Measurements from ENCODE around the gene ZNF784. TPM values are rescaled to one million over a fixed set of nuclear protein-coding genes. Genes with fewer than 3 reads are reported as not detected.
A peak's percentile ranks its signal among the peaks of the same experiment; 100 is the strongest.

ZNF784 gene
- total RNA-seq, 1 experiment from 2014 or later: 3.1 TPM

DNA sequence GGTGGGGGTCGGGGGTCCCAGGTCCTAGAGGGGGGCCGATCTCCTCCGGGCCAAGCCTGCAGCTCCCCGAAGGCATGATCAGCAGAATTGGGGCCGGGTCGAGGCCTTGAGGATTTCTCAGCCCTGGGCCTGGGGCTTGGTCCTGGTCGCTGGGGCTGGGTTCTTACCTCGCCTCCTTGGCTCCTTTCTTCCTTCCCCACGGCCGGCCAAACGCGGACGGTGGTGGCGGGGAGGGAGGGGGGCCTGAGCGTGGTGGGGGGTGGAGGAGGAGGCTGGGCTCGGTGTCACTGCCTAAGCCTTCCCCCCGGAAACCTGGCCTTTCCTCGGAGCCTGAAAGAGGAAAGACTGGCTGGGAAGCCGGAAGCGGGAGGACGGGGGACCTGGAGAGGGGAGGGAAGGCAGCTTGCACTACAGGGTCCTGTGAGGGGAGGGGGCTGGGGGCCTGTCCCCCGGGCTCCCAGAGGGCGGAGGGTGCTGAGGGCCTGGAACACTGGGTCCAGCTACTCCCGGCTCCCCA is 43.7 kb downstream of the ZNF784 start, which contains the start of gene ZNF579:
TSS of gene ZNF579 (minus strand) at position 221 of the 517 bp plus-strand sequence. CDS start 1,209 bp downstream, outside the sequence.
- peaks cover 26% of the 10 kb centered on the region for H3K4me1 Mint-ChIP-seq (ENCODE audit: insufficient read depth, unreplicated experiment)
- POLR2A ChIA-PET: interaction anchor here (0.7 to 2.0 kb wide), 8 partner anchors 19 to 189 kb away, joined by 3 to 23 read pairs (median 4); partner anchors contain the start of genes FIZ1, UBE2S, ZNF524 and ZNF628
- H3K9me3 Mint-ChIP-seq (ENCODE audit: unreplicated experiment): no peaks in the 10 kb centered on the region
- peaks cover 16% of the 10 kb centered on the region for H3K27me3 Mint-ChIP-seq (ENCODE audit: insufficient read depth, unreplicated experiment)
- TF ChIP-seq, protein P1, sequence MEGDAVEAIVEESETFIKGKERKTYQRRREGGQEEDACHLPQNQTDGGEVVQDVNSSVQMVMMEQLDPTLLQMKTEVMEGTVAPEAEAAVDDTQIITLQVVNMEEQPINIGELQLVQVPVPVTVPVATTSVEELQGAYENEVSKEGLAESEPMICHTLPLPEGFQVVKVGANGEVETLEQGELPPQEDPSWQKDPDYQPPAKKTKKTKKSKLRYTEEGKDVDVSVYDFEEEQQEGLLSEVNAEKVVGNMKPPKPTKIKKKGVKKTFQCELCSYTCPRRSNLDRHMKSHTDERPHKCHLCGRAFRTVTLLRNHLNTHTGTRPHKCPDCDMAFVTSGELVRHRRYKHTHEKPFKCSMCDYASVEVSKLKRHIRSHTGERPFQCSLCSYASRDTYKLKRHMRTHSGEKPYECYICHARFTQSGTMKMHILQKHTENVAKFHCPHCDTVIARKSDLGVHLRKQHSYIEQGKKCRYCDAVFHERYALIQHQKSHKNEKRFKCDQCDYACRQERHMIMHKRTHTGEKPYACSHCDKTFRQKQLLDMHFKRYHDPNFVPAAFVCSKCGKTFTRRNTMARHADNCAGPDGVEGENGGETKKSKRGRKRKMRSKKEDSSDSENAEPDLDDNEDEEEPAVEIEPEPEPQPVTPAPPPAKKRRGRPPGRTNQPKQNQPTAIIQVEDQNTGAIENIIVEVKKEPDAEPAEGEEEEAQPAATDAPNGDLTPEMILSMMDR (IDR thresholded peaks at IDR 0.05; ENCODE audit: unreplicated experiment): no peak
- peaks cover 8% of the 10 kb centered on the region for H3K36me3 Mint-ChIP-seq (ENCODE audit: insufficient read depth, unreplicated experiment)
- no TSS peak for BruUV-seq (replicated peaks)
- H3K4me3 Mint-ChIP-seq (ENCODE audit: unreplicated experiment): peak within 1 kb of the TSS; percentile 89
- intact Hi-C loops (cut with micrococcal nuclease): no loop called here
- peak; percentile 86 for DNase-seq (ENCODE audit: unreplicated experiment)
- peak within 1 kb of the TSS; percentile 91 for H3K27ac Mint-ChIP-seq (ENCODE audit: low read depth, unreplicated experiment)
- CTCF ChIA-PET: interaction anchor here (0.8 to 1.0 kb wide), 2 partner anchors 34 to 51 kb away, joined by 3 to 4 read pairs; no protein-coding TSS in a partner anchor

DNA sequence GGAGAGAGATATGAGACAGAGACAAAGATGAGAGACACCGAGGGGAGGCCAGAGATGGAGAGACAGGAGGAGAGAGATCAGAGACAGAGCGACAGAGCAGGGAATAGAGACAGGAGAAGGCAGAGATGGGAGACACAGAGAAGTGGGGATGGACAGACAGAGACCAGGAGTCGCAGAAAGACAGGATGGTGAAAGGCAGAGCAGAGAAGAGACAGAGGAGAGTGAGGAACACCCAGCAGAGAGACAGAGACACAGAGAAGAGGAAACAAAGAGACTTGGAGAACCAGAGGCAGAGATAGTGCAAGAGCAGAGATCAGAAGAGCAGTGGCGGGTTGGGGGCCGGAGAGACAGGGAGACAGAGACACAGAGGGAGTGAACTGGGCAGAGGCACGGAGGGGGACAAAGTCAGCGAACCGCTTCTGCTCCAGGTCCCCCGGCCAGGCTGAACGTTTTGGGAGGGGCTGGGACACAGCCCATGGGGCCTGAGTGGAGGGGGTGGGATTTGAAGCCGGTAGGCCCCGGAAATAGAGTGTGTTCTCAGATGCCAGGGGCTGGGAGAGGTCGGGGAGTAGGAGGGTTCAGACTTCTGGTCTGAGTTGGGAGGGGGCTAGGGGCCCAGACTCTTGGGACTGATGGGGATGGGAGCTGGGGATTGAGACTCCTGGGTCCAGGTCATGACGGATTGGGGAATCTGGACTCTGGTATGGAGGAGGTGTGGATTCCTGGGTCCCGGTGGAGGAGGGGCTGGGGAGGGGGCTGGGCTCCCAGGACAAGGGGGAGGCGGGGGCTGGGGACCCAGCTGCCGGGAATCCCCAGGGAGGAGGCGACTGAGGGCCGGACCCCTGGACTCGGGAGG is 44.4 kb downstream of the ZNF784 start:
- POLR2A ChIA-PET: interaction anchor here (0.9 to 2.0 kb wide), 5 partner anchors 19 to 103 kb away, joined by 3 to 23 read pairs (median 5); partner anchors contain the start of genes FIZ1, ZNF524 and ZNF628
- CTCF ChIA-PET: interaction anchor here (0.6 to 1.0 kb wide), 3 partner anchors 33 to 51 kb away, joined by 3 to 4 read pairs (median 3); no protein-coding TSS in a partner anchor

DNA sequence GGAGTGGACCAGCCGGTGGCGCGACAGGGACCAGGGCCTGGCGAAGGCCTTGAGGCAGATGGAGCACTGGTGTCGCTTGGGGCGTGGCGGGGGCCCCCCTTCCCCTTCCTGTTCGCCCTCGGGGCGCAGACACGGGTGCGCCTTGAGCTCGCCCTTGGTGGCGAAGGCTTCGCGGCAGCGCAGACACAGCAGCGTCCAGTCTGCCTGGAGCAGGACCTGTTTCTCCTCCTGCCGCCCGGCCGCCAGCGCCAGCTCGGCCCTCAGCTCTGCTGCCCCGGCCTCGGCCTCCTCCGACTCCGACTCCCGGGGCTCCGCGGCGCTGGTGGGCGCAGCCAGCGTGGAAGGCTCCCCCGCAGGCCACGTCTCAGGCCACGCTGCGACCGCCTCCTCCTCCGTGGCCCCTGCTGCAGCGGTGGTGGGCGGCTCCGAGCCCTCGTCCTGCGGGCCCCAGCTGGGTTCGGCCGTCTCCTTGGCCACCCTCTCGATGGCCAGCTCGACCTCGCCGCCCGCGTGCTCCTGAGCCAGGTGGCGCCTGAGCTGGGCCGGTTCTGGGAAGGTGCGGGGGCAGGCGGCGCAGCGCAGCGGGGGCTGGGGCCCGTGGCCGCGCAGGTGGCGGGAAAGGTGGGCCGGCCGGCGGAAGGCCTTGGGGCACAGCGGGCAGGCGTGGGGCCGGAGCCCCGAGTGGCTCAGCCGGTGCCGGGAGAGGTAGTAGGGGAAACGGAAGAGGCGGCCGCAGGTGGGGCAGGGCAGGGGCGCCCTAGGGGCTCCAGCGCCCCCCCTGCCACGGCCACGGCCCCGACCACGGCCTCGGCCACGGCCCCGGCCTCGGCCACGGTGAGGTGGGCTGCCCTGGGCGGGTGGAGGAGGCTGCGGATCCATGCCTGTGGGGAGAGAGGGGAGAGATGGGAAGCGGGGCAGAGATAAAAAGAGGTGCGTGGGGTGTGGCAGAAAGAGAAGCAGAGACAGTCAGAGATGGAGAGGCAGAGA is 45.3 kb downstream of the ZNF784 start:
- ChIA-PET POLR2A (no interaction called here), CTCF (interaction anchor here (0.6 to 0.7 kb wide), 2 partner anchors 52 to 84 kb away, joined by 3 read pairs; no protein-coding TSS in a partner anchor)
- BruUV-seq (replicated peaks): TSS peak; percentile 18
- peak overlapping the region; percentile 91 for H3K27ac Mint-ChIP-seq (ENCODE audit: low read depth, unreplicated experiment)
- intact Hi-C loops (cut with micrococcal nuclease): no loop called here
- peaks cover 8% of the 10 kb centered on the region for H3K36me3 Mint-ChIP-seq (ENCODE audit: insufficient read depth, unreplicated experiment)
- H3K4me3 Mint-ChIP-seq (ENCODE audit: unreplicated experiment): peak overlapping the region; percentile 89
- H3K27me3 Mint-ChIP-seq (ENCODE audit: insufficient read depth, unreplicated experiment): no peaks in the 10 kb centered on the region
- H3K9me3 Mint-ChIP-seq (ENCODE audit: unreplicated experiment): no peaks in the 10 kb centered on the region
- no peak for DNase-seq (ENCODE audit: unreplicated experiment)
- TF ChIP-seq, protein P1 (IDR thresholded peaks at IDR 0.05; ENCODE audit: unreplicated experiment): no peak
- peaks cover 20% of the 10 kb centered on the region for H3K4me1 Mint-ChIP-seq (ENCODE audit: insufficient read depth, unreplicated experiment)

More for the DNA sequence above, 44.4 kb downstream of the ZNF784 start:
- peaks cover 20% of the 10 kb centered on the region for H3K4me1 Mint-ChIP-seq (ENCODE audit: insufficient read depth, unreplicated experiment)
- no peaks in the 10 kb centered on the region for H3K9me3 Mint-ChIP-seq (ENCODE audit: unreplicated experiment)
- TF ChIP-seq, protein P1 (IDR thresholded peaks at IDR 0.05; ENCODE audit: unreplicated experiment): no peak
- intact Hi-C loops (cut with micrococcal nuclease): no loop called here
- peaks cover 8% of the 10 kb centered on the region for H3K36me3 Mint-ChIP-seq (ENCODE audit: insufficient read depth, unreplicated experiment)
- H3K27ac Mint-ChIP-seq (ENCODE audit: low read depth, unreplicated experiment): peak overlapping the region; percentile 91
- no peak for DNase-seq (ENCODE audit: unreplicated experiment)
- H3K4me3 Mint-ChIP-seq (ENCODE audit: unreplicated experiment): peak overlapping the region; percentile 89
- peaks cover 9% of the 10 kb centered on the region for H3K27me3 Mint-ChIP-seq (ENCODE audit: insufficient read depth, unreplicated experiment)
- BruUV-seq (replicated peaks): no TSS peak
